Hematopoietic multipotent progenitor cell treated with erythropoietin and hydrocortisone succinate and interleukin-3 and kit ligand, for 6 days (in vitro differentiated cells): ENCODE data around the gene GNAI3.
A peak's percentile ranks its signal among the peaks of the same experiment; 100 is the strongest.

Experiments used
- DNase-seq: peaks from one replicate; pipeline ENCODE4 v3.0.0-alpha.2; 2015

GNAI3 gene

GRCh38 chr1:109546311-109547109 is 1.9 kb upstream of the GNAI3 start:
- DNase-seq: peak; percentile 98

GRCh38 chr1:109547463-109548320 is 723 bp upstream of the GNAI3 start:
- peak; percentile 56 for DNase-seq

- no peak for DNase-seq
Observed at GRCh38 chr1:109556563-109556962, 8.1 kb downstream of the GNAI3 start.

GRCh38 chr1:109557520-109557919 is 9.1 kb downstream of the GNAI3 start:
- DNase-seq: no peak

GRCh38 chr1:109559995-109560394 is 11.6 kb downstream of the GNAI3 start:
- DNase-seq: no peak

GRCh38 chr1:109564194-109564878 is 15.9 kb downstream of the GNAI3 start:
- DNase-seq: no peak

- DNase-seq: no peak
Observed at GRCh38 chr1:109565241-109565640, 16.8 kb downstream of the GNAI3 start.

- no peak for DNase-seq
Observed at GRCh38 chr1:109566982-109567381, 18.6 kb downstream of the GNAI3 start.

GRCh38 chr1:109567877-109568672 is 19.7 kb downstream of the GNAI3 start:
- DNase-seq: no peak

- no peak for DNase-seq
Observed at GRCh38 chr1:109569323-109569722, 20.9 kb downstream of the GNAI3 start.

GRCh38 chr1:109570414-109570813 is 22.0 kb downstream of the GNAI3 start:
- DNase-seq: no peak

- peak; percentile 50 for DNase-seq
Observed at GRCh38 chr1:109573785-109574184, 25.4 kb downstream of the GNAI3 start.

- no peak for DNase-seq
Observed at GRCh38 chr1:109578947-109579443, 30.6 kb downstream of the GNAI3 start.

GRCh38 chr1:109579491-109579890 is 31.1 kb downstream of the GNAI3 start:
- no peak for DNase-seq

GRCh38 chr1:109582021-109582420 is 33.6 kb downstream of the GNAI3 start:
- DNase-seq: no peak

GRCh38 chr1:109584766-109585165 is 36.4 kb downstream of the GNAI3 start:
- no peak for DNase-seq

- DNase-seq: no peak
Observed at GRCh38 chr1:109586055-109586454, 37.6 kb downstream of the GNAI3 start.

GRCh38 chr1:109589177-109589576 is 40.8 kb downstream of the GNAI3 start:
- no peak for DNase-seq

GRCh38 chr1:109589679-109590078 is 41.3 kb downstream of the GNAI3 start:
- no peak for DNase-seq

GRCh38 chr1:109592916-109593315 is 44.5 kb downstream of the GNAI3 start:
- peak; percentile 28 for DNase-seq

- no peak for DNase-seq
Observed at GRCh38 chr1:109595531-109595930, 47.1 kb downstream of the GNAI3 start.

- no peak for DNase-seq
Observed at GRCh38 chr1:109598156-109598555, 49.7 kb downstream of the GNAI3 start.
